Sigmoid colon (tissue), 7 donors: ENCODE data around the gene DGKI. TPM values are rescaled to one million over a fixed set of nuclear protein-coding genes. Genes with fewer than 3 reads are reported as not detected.

ENCODE experiments used
- DNase-seq: peaks from one replicate; pipeline ENCODE4 v3.0.0-alpha.2; 2019
- H3K27ac ChIP-seq, 4 donors: fragments of 200-600 bp; sonication (generic); one replicate each; pipeline ENCODE4 v1.5.1; 2016 to 2019; ENCODE audit warnings: mild to moderate bottlenecking in 1 of 4
- H3K27me3 ChIP-seq, 3 donors: fragments of 200-600 bp; sonication (generic); one replicate each; pipeline ENCODE4 v1.5.1; 2019; ENCODE audit warnings: mild to moderate bottlenecking in 1 of 3
- H3K36me3 ChIP-seq, 4 donors: fragments of 200-600 bp; sonication (generic); one replicate each; pipeline ENCODE4 v1.5.1; 2016 to 2019
- H3K4me1 ChIP-seq, 4 donors: fragments of 200-600 bp; sonication (generic); one replicate each; pipeline ENCODE4 v1.5.1; 2017 to 2019
- H3K4me3 ChIP-seq, 4 donors: fragments of 200-600 bp; sonication (generic); one replicate each; pipeline ENCODE4 v1.5.1; 2017 to 2019; ENCODE audit warnings: mild to moderate bottlenecking in 2 of 4, moderate library complexity in 1 of 4
- H3K9me3 ChIP-seq, 4 donors: fragments of 200-600 bp in 3 of 4; sonication (generic) in 3 of 4; one replicate each; pipeline versions ENCODE4 v1.5.1 to v1.6.1; 2013 to 2019
- CTCF ChIP-seq, 4 experiments: fragments of 450-650 bp in 3 of 4; fragments of 200-600 bp in 1 of 4; IDR thresholded peaks; one replicate each; pipeline ENCODE4 v1.5.1; 2016 to 2019; ENCODE audit warnings: antibody characterized with exemption in 4 of 4, mild to moderate bottlenecking in 3 of 4, moderate library complexity in 2 of 4
- EP300 ChIP-seq, 4 donors: sonication (generic); formaldehyde crosslinking; IDR thresholded peaks; one replicate each; pipeline ENCODE4 v1.6.1; 2017; ENCODE audit warnings: antibody characterized with exemption in 4 of 4
- POLR2A ChIP-seq, 2 donors: fragments of 450-650 bp; IDR thresholded peaks; one replicate each; pipeline ENCODE4 v1.6.1; 2016; ENCODE audit warnings: antibody characterized with exemption in 2 of 2, mild to moderate bottlenecking in 2 of 2, moderate library complexity in 2 of 2
- POLR2AphosphoS5 ChIP-seq, 4 donors: sonication (generic); formaldehyde crosslinking; IDR thresholded peaks; one replicate each; pipeline ENCODE4 v1.6.1; 2017; ENCODE audit warnings: antibody characterized with exemption in 4 of 4
- WGBS, 2 donors: extraction: QIAGEN DNeasy Blood & Tissue Kit; methylation state at CpG; one replicate each; pipeline ENCODE4 v1.1.7; 2013; 5-methylcytosine and 5-hydroxymethylcytosine counted together
- intact Hi-C: fragments of 100-400 bp; cut with DNase I; formaldehyde crosslinking; loops from one replicate; pipeline ENCODE4 v1.15.1; 2023
- polyA plus RNA-seq, 3 donors: library from polyadenylated mRNA; stranded (reverse); fragments of 200-250 nt; gene quantifications; one replicate each; pipeline ENCODE4 v1.2.3, GENCODE V29; 2013
- total RNA-seq, 4 donors: library from RNA; depleted of rRNA; stranded (reverse); fragments of >200 nt; gene quantifications; one replicate each; pipeline ENCODE4 v1.1.0, GENCODE V29; 2016
- donor health status: healthy with polysubstance abuse.
- donor health status: Bipolar disorder and iron deficiency.
- donor health status: healthy.

The DGKI gene
- total and polyA plus RNA-seq, 7 donors = 0.17 to 7.6 (median 1.0) TPM; not detected in 1

- 87 to 88% methylated on average over 4 of the region's 4 CpGs for WGBS, 2 donors
- DNase-seq = no peak
- Histone ChIP-seq H3K27ac (no peak overlapping the region), H3K9me3 (no peaks in the 10 kb centered on the region), H3K4me1 (no peaks in the 10 kb centered on the region), H3K4me3 (no peak overlapping the region), H3K36me3 (no peaks in the 10 kb centered on the region), H3K27me3 (no peaks in the 10 kb centered on the region)
- intact Hi-C loops = no loop called here
- TF ChIP-seq CTCF (IDR thresholded peaks at IDR 0.05) = no peak
- TF ChIP-seq POLR2AphosphoS5 (IDR thresholded peaks at IDR 0.05) = no peak
- no peak for TF ChIP-seq POLR2A (IDR thresholded peaks at IDR 0.05)
- TF ChIP-seq EP300 (IDR thresholded peaks at IDR 0.05) = no peak
Measured at GRCh38 chr7:137531671-137532070, 315.1 kb downstream of the DGKI start.

GRCh38 chr7:137527634-137528033 lies 319.1 kb downstream of the DGKI start:
- intact Hi-C loops = no loop called here
- Histone ChIP-seq H3K4me3 (no peak overlapping the region), H3K27ac (no peak overlapping the region), H3K36me3 (no peaks in the 10 kb centered on the region), H3K4me1 (no peaks in the 10 kb centered on the region), H3K27me3 (no peaks in the 10 kb centered on the region), H3K9me3 (no peaks in the 10 kb centered on the region)
- DNase-seq = no peak
- 53 to 70% methylated on average over 2 of the region's 2 CpGs for WGBS, 2 donors
- TF ChIP-seq CTCF (IDR thresholded peaks at IDR 0.05) (no peak), POLR2A (IDR thresholded peaks at IDR 0.05) (no peak), EP300 (IDR thresholded peaks at IDR 0.05) (no peak), POLR2AphosphoS5 (IDR thresholded peaks at IDR 0.05) (no peak)

GRCh38 chr7:137523171-137523570 lies 323.6 kb downstream of the DGKI start:
- no peaks in the 10 kb centered on the region for H3K4me1 ChIP-seq
- intact Hi-C loops = no loop called here
- no peak overlapping the region for H3K4me3 ChIP-seq
- H3K36me3 ChIP-seq = no peaks in the 10 kb centered on the region
- TF ChIP-seq EP300 (IDR thresholded peaks at IDR 0.05) (no peak), POLR2A (IDR thresholded peaks at IDR 0.05) (no peak), POLR2AphosphoS5 (IDR thresholded peaks at IDR 0.05) (no peak), CTCF (IDR thresholded peaks at IDR 0.05) (no peak)
- no peaks in the 10 kb centered on the region for H3K27me3 ChIP-seq
- no peak for DNase-seq
- no peaks in the 10 kb centered on the region for H3K9me3 ChIP-seq
- H3K27ac ChIP-seq = no peak overlapping the region

- Histone ChIP-seq H3K36me3 (no peaks in the 10 kb centered on the region), H3K4me3 (no peak overlapping the region), H3K27ac (no peak overlapping the region), H3K9me3 (no peaks in the 10 kb centered on the region), H3K27me3 (no peaks in the 10 kb centered on the region), H3K4me1 (no peaks in the 10 kb centered on the region)
- 86 to 88% methylated on average over 5 of the region's 5 CpGs for WGBS, 2 donors
- TF ChIP-seq POLR2A (IDR thresholded peaks at IDR 0.05) = no peak
- no peak for TF ChIP-seq POLR2AphosphoS5 (IDR thresholded peaks at IDR 0.05)
- no peak for TF ChIP-seq EP300 (IDR thresholded peaks at IDR 0.05)
- TF ChIP-seq CTCF (IDR thresholded peaks at IDR 0.05) = no peak
- intact Hi-C loops = no loop called here
- no peak for DNase-seq
Measured at GRCh38 chr7:137521451-137521850, 325.3 kb downstream of the DGKI start.

GRCh38 chr7:137519947-137520346 lies 326.8 kb downstream of the DGKI start:
- 88 to 97% methylated on average over 1 of the region's 1 CpG for WGBS, 2 donors
- H3K36me3 ChIP-seq = no peaks in the 10 kb centered on the region
- no peak for DNase-seq
- intact Hi-C loops = no loop called here
- TF ChIP-seq EP300 (IDR thresholded peaks at IDR 0.05) = no peak
- TF ChIP-seq CTCF (IDR thresholded peaks at IDR 0.05) = no peak
- TF ChIP-seq POLR2AphosphoS5 (IDR thresholded peaks at IDR 0.05) = no peak
- no peak for TF ChIP-seq POLR2A (IDR thresholded peaks at IDR 0.05)
- peaks cover 0 to 2% (median 0%) of the 10 kb centered on the region in 4 donors for H3K4me1 ChIP-seq
- H3K27me3 ChIP-seq = no peaks in the 10 kb centered on the region
- no peaks in the 10 kb centered on the region for H3K9me3 ChIP-seq
- no peak overlapping the region for H3K4me3 ChIP-seq
- no peak overlapping the region for H3K27ac ChIP-seq
